Colon (tissue), 2 donors: ENCODE results near the gene CDKN3.
"Not testable (repeated sequence)": the region's sequence is repeated elsewhere in the genome, so short reads cannot be mapped to it uniquely, and the experiment has no call there.

Source experiments
- FAIRE-seq: peaks from 2 replicates; lab custom pipeline; 2012; peaks lifted over from hg19 to GRCh38; lab: Jason Lieb, UNC
- donor health status: control.
- donor health status: control.

CDKN3 gene

GRCh38 chr14:54456820-54457608 is 60.2 kb downstream of the CDKN3 start:
- peak; percentile 74 for FAIRE-seq

- FAIRE-seq, result no peak
Measured at GRCh38 chr14:54457609-54457996, 60.8 kb downstream of the CDKN3 start.

- FAIRE-seq, result not testable (repeated sequence)
Measured at GRCh38 chr14:54458536-54458935, 61.7 kb downstream of the CDKN3 start.

- FAIRE-seq, result no peak
Measured at GRCh38 chr14:54459106-54459505, 62.3 kb downstream of the CDKN3 start.

DNA sequence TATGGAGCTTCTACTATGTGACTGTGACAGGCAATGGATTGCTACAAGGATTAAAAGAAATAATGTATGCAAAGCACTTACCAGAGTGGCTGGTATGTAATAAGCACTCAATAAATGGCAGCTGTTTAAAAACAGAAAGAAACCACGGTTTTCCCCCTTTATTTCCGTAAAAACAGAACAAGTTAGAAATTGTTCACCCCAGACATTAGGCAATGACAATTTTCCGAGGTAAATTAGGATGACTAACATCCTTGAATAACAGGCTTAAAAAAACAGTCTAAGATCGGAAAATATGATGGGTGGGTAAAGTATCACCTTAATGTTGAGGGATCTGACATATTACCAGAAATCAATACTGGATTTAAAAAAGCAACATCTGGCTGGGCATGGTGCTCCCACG is 65.2 kb downstream of the CDKN3 start:
- no peak for FAIRE-seq

- no peak for FAIRE-seq
Measured at GRCh38 chr14:54465654-54466053, 68.8 kb downstream of the CDKN3 start.

GRCh38 chr14:54467280-54467679 is 70.5 kb downstream of the CDKN3 start:
- no peak for FAIRE-seq
